ENCODE results near the gene TTC23. TPM values are rescaled to one million over a fixed set of nuclear protein-coding genes. Genes with fewer than 3 reads are reported as not detected.

TTC23 gene
- total RNA-seq, 1 donor from 2014 or later: 7.8 TPM

- no peaks in the 10 kb centered on the region for H3K36me3 Mint-ChIP-seq (ENCODE audit: unreplicated experiment)
- no peaks in the 10 kb centered on the region for H3K4me1 Mint-ChIP-seq (ENCODE audit: low read depth, unreplicated experiment)
- no peak for DNase-seq
- TF ChIP-seq CTCF (IDR thresholded peaks at IDR 0.05; ENCODE audit: partially characterized antibody, unreplicated experiment): no peak
- H3K4me3 Mint-ChIP-seq (ENCODE audit: unreplicated experiment): no peak overlapping the region
- H3K9me3 Mint-ChIP-seq (ENCODE audit: unreplicated experiment): no peaks in the 10 kb centered on the region
- no peak overlapping the region for H3K27ac Mint-ChIP-seq (ENCODE audit: unreplicated experiment)
- H3K27me3 Mint-ChIP-seq (ENCODE audit: unreplicated experiment): no peaks in the 10 kb centered on the region
Observed at GRCh38 chr15:99232740-99233139, 16.6 kb downstream of the TTC23 start.

GRCh38 chr15:99230867-99231266 is 18.5 kb downstream of the TTC23 start:
- TF ChIP-seq CTCF (IDR thresholded peaks at IDR 0.05; ENCODE audit: partially characterized antibody, unreplicated experiment): no peak
- Mint-ChIP-seq H3K27ac (ENCODE audit: unreplicated experiment) (no peak overlapping the region), H3K27me3 (ENCODE audit: unreplicated experiment) (no peaks in the 10 kb centered on the region), H3K4me3 (ENCODE audit: unreplicated experiment) (no peak overlapping the region), H3K4me1 (ENCODE audit: low read depth, unreplicated experiment) (peaks cover 3% of the 10 kb centered on the region), H3K9me3 (ENCODE audit: unreplicated experiment) (no peaks in the 10 kb centered on the region), H3K36me3 (ENCODE audit: unreplicated experiment) (no peaks in the 10 kb centered on the region)
- no peak for DNase-seq

- Mint-ChIP-seq H3K4me3 (ENCODE audit: unreplicated experiment) (no peak overlapping the region), H3K9me3 (ENCODE audit: unreplicated experiment) (no peaks in the 10 kb centered on the region), H3K36me3 (ENCODE audit: unreplicated experiment) (no peaks in the 10 kb centered on the region), H3K4me1 (ENCODE audit: low read depth, unreplicated experiment) (peaks cover 3% of the 10 kb centered on the region), H3K27ac (ENCODE audit: unreplicated experiment) (no peak overlapping the region), H3K27me3 (ENCODE audit: unreplicated experiment) (no peaks in the 10 kb centered on the region)
- no peak for TF ChIP-seq CTCF (IDR thresholded peaks at IDR 0.05; ENCODE audit: partially characterized antibody, unreplicated experiment)
- DNase-seq: no peak
Observed at GRCh38 chr15:99228120-99228770, 21.1 kb downstream of the TTC23 start.

GRCh38 chr15:99226802-99227201 is 22.6 kb downstream of the TTC23 start:
- H3K27ac Mint-ChIP-seq (ENCODE audit: unreplicated experiment): no peak overlapping the region
- no peak for TF ChIP-seq CTCF (IDR thresholded peaks at IDR 0.05; ENCODE audit: partially characterized antibody, unreplicated experiment)

GRCh38 chr15:99224372-99225214 is 24.8 kb downstream of the TTC23 start:
- TF ChIP-seq CTCF (IDR thresholded peaks at IDR 0.05; ENCODE audit: partially characterized antibody, unreplicated experiment): no peak
- Mint-ChIP-seq H3K4me3 (ENCODE audit: unreplicated experiment) (no peak overlapping the region), H3K36me3 (ENCODE audit: unreplicated experiment) (no peaks in the 10 kb centered on the region), H3K9me3 (ENCODE audit: unreplicated experiment) (no peaks in the 10 kb centered on the region), H3K27ac (ENCODE audit: unreplicated experiment) (no peak overlapping the region), H3K27me3 (ENCODE audit: unreplicated experiment) (no peaks in the 10 kb centered on the region), H3K4me1 (ENCODE audit: low read depth, unreplicated experiment) (peaks cover 4% of the 10 kb centered on the region)
- no peak for DNase-seq

More at GRCh38 chr15:99226802-99227201, 22.6 kb downstream of the TTC23 start:
- no peak overlapping the region for H3K4me3 Mint-ChIP-seq (ENCODE audit: unreplicated experiment)
- DNase-seq: no peak
- H3K36me3 Mint-ChIP-seq (ENCODE audit: unreplicated experiment): no peaks in the 10 kb centered on the region
- no peaks in the 10 kb centered on the region for H3K27me3 Mint-ChIP-seq (ENCODE audit: unreplicated experiment)
- no peaks in the 10 kb centered on the region for H3K9me3 Mint-ChIP-seq (ENCODE audit: unreplicated experiment)
- H3K4me1 Mint-ChIP-seq (ENCODE audit: low read depth, unreplicated experiment): peaks cover 3% of the 10 kb centered on the region
